ENCODE measurements around the gene ELP4.

DNA sequence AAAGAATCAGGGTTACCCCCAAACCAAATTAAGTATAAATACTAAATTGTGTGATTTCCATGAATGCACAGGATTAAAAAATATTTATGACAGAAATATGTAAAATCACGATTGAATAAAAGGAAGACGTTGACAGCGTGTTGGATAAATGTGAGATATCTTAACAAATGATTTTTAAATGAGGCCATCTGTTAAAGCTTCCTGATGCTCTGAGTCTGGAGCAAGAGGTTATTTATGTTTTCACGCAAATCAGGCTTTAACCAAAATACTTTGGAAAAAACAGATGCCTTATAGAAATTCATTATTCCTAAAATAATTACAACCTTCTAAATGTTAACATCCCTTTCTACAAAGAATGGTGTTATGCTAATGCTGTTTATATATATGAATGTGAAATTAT, 178.3 kb downstream of the ELP4 start:
- TF ChIP-seq, protein P1, sequence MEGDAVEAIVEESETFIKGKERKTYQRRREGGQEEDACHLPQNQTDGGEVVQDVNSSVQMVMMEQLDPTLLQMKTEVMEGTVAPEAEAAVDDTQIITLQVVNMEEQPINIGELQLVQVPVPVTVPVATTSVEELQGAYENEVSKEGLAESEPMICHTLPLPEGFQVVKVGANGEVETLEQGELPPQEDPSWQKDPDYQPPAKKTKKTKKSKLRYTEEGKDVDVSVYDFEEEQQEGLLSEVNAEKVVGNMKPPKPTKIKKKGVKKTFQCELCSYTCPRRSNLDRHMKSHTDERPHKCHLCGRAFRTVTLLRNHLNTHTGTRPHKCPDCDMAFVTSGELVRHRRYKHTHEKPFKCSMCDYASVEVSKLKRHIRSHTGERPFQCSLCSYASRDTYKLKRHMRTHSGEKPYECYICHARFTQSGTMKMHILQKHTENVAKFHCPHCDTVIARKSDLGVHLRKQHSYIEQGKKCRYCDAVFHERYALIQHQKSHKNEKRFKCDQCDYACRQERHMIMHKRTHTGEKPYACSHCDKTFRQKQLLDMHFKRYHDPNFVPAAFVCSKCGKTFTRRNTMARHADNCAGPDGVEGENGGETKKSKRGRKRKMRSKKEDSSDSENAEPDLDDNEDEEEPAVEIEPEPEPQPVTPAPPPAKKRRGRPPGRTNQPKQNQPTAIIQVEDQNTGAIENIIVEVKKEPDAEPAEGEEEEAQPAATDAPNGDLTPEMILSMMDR (IDR thresholded peaks at IDR 0.05 in 4 of 5, conservative IDR thresholded peaks at IDR 0.05 in 1 of 5), result no peak
- TF ChIP-seq POLR2A (IDR thresholded peaks at IDR 0.05), result no peak
